ENCODE measurements around the gene ARHGAP6. TPM values are rescaled to one million over a fixed set of nuclear protein-coding genes. Genes with fewer than 3 reads are reported as not detected.

Gene ARHGAP6
- total and polyA plus RNA-seq, 2 of the 4 experiments (the other 2 are of a cell fraction): 1.4 to 1.8 TPM

DNA sequence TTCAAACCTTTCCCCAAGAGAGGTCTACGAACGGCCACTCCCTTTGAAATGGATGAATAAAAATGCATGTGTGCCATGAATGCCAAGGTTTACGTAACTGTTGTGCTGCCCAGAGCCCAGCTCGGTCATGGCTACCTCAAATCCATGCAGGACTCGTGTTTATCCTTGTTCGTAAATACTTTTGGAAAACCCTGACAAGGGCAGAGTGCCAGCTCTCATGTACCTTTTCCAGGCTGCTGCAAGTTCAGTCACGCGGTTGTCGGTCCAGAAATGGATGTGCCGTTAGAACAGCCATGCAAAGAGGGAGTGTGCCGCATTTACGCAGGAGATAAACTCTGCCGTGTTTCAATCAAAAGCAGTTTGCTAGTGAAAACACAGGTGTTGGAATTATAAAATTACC, 249.1 kb downstream of the ARHGAP6 start:
- Histone ChIP-seq H4K8ac (ENCODE audit: low read depth in 2 of 2, low read length in 2 of 2) (no peak overlapping the region), H2BK20ac (ENCODE audit: low read depth, low read length) (no peak overlapping the region), H3K27ac (ENCODE audit: insufficient read depth, low read length) (no peak overlapping the region), H2BK5ac (ENCODE audit: low read depth, low read length, poor library complexity, severe bottlenecking) (no peak overlapping the region), H2AK5ac (ENCODE audit: low read depth, low read length) (no peak overlapping the region), H2BK120ac (ENCODE audit: low read depth, low read length) (no peak overlapping the region), H4K91ac (ENCODE audit: insufficient read depth, low read depth, low read length) (no peak overlapping the region), H3K9ac (ENCODE audit: low read depth, low read length) (no peak overlapping the region), H2AFZ (replicated peaks; ENCODE audit: low read length, poor library complexity) (no peak overlapping the region), H3K9me3 (ENCODE audit: control insufficient read depth, insufficient read depth, low read length) (no peaks in the 10 kb centered on the region; the same call in 1 of the 2 replicates), H4K20me1 (ENCODE audit: insufficient read depth, low read length) (no peaks in the 10 kb centered on the region), H3K56ac (ENCODE audit: extremely low read depth, insufficient read depth, low read length) (no peak overlapping the region), H3K79me1 (ENCODE audit: low read depth in 1 of 2, low read length in 2 of 2) (no peaks in the 10 kb centered on the region), H2AK9ac (replicated peaks; ENCODE audit: low read depth, low read length, poor library complexity) (no peak overlapping the region), H3K18ac (ENCODE audit: low read depth, low read length) (no peak overlapping the region), H4K5ac (ENCODE audit: low read depth, low read length) (no peak overlapping the region), H3K4ac (ENCODE audit: low read depth, low read length) (no peak overlapping the region), H3K36me3 (ENCODE audit: control insufficient read depth, insufficient read depth, low read length) (no peaks in the 10 kb centered on the region), H3K23ac (ENCODE audit: low read depth, low read length) (no peak overlapping the region), H3K4me2 (ENCODE audit: low read depth, low read length) (no peak overlapping the region), H3K4me3 (ENCODE audit: insufficient read depth, low read depth, low read length) (no peak overlapping the region), H3K9me1 (ENCODE audit: insufficient read depth, low read length) (no peaks in the 10 kb centered on the region), H3K4me1 (ENCODE audit: control insufficient read depth, insufficient read depth, low read length) (no peaks in the 10 kb centered on the region; the same call in 1 of the 2 replicates), H3K14ac (replicated peaks; ENCODE audit: low read depth, low read length) (no peak overlapping the region), H3K27me3 (ENCODE audit: control insufficient read depth, insufficient read depth, low read length) (no peaks in the 10 kb centered on the region), H2BK15ac (ENCODE audit: low read depth, low read length) (no peak overlapping the region)
- intact Hi-C loops (cut with micrococcal nuclease): no loop called here
- TF ChIP-seq, protein P1, sequence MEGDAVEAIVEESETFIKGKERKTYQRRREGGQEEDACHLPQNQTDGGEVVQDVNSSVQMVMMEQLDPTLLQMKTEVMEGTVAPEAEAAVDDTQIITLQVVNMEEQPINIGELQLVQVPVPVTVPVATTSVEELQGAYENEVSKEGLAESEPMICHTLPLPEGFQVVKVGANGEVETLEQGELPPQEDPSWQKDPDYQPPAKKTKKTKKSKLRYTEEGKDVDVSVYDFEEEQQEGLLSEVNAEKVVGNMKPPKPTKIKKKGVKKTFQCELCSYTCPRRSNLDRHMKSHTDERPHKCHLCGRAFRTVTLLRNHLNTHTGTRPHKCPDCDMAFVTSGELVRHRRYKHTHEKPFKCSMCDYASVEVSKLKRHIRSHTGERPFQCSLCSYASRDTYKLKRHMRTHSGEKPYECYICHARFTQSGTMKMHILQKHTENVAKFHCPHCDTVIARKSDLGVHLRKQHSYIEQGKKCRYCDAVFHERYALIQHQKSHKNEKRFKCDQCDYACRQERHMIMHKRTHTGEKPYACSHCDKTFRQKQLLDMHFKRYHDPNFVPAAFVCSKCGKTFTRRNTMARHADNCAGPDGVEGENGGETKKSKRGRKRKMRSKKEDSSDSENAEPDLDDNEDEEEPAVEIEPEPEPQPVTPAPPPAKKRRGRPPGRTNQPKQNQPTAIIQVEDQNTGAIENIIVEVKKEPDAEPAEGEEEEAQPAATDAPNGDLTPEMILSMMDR (conservative IDR thresholded peaks at IDR 0.05; ENCODE audit: low read depth, low read length): no peak
- TF ChIP-seq RFX5 (IDR thresholded peaks at IDR 0.05; ENCODE audit: low read depth, low read length) (no peak), USF2 (IDR thresholded peaks at IDR 0.05; ENCODE audit: low read depth, low read length) (no peak), MAFK (IDR thresholded peaks at IDR 0.05; ENCODE audit: low read depth, low read length) (no peak), MAZ (IDR thresholded peaks at IDR 0.05; ENCODE audit: borderline replicate concordance, low read depth, low read length) (no peak), RAD21 (IDR thresholded peaks at IDR 0.05; ENCODE audit: low read length) (no peak), MXI1 (IDR thresholded peaks at IDR 0.05; ENCODE audit: borderline replicate concordance, low read depth, low read length) (no peak), FOS (IDR thresholded peaks at IDR 0.05; ENCODE audit: low read depth, low read length) (no peak), RCOR1 (IDR thresholded peaks at IDR 0.05; ENCODE audit: insufficient replicate concordance, low read length) (no peak)
- CTCF ChIA-PET: no interaction called here
- POLR2A ChIA-PET (ENCODE audit: unreplicated experiment): no interaction called here
- dilution Hi-C loops (cut with HindIII; ENCODE audit: low sequenced_read_pairs, unreplicated experiment): no loop called here
- BruUV-seq (replicated peaks): no TSS peak
- 43% methylated on average over 3 of the region's 13 CpGs; no CpG with 5 or more reads in 1 of the 2 experiments for WGBS, 2 experiments (ENCODE audit: extremely low coverage in 2 of 2, insufficient read length in 1 of 2)
- DNase-seq (no peak), ATAC-seq (ENCODE audit: low read depth) (no peak)
- in situ Hi-C loops (cut with MboI; ENCODE audit: low sequenced_read_pairs): no loop called here
